HFF-Myc (cell line): ENCODE results near the gene FBXO2.

Source experiments
- DNase-seq: peaks from one replicate; pipeline ENCODE4 v3.0.0-alpha.2; 2011; ENCODE audit warnings: low read depth; ENCODE audit errors: extremely low read depth
- H3K4me3 ChIP-seq: replicated peaks from 2 replicates; pipeline ENCODE4 v1.5.1; 2011; ENCODE audit warnings: low read depth, mild to moderate bottlenecking, control low read depth, low read length
- CTCF ChIP-seq: IDR thresholded peaks from 2 replicates; pipeline ENCODE4 v1.5.1; 2012; ENCODE audit warnings: mild to moderate bottlenecking, low read depth, low read length, control low read depth; ENCODE audit errors: missing control alignments

The FBXO2 gene

GRCh38 chr1:11599891-11600576 is 54.2 kb downstream of the FBXO2 start:
- no peak for TF ChIP-seq CTCF

GRCh38 chr1:11598461-11598860 is 55.8 kb downstream of the FBXO2 start:
- no peak overlapping the region for H3K4me3 ChIP-seq
- no peak for TF ChIP-seq CTCF
- no peak for DNase-seq

More at GRCh38 chr1:11599891-11600576, 54.2 kb downstream of the FBXO2 start:
- H3K4me3 ChIP-seq, result no peak overlapping the region
- DNase-seq, result no peak
